Stomach smooth muscle (tissue), 2 donors: ENCODE results near the gene SF3A2.

Source experiments
- H3K27ac ChIP-seq: one replicate; pipeline ENCODE4 v1.7.0; 2013; ENCODE audit warnings: mild to moderate bottlenecking, low read length, inconsistent platforms
- H3K27me3 ChIP-seq, 2 donors: one replicate each; pipeline ENCODE4 v1.7.0; 2013; ENCODE audit warnings: low read length in 2 of 2; ENCODE audit not compliant: insufficient read depth in 2 of 2, control insufficient read depth in 1 of 2
- H3K36me3 ChIP-seq, 2 donors: one replicate each; pipeline ENCODE4 v1.7.0; 2013; ENCODE audit warnings: low read length in 2 of 2; ENCODE audit not compliant: control insufficient read depth in 2 of 2, insufficient read depth in 2 of 2
- H3K4me1 ChIP-seq: one replicate; pipeline ENCODE4 v1.7.0; 2013; ENCODE audit warnings: low read length; ENCODE audit not compliant: control insufficient read depth, insufficient read depth
- H3K4me3 ChIP-seq, 2 donors: one replicate each; pipeline ENCODE4 v1.7.0; 2013; ENCODE audit warnings: low read length in 2 of 2
- H3K9ac ChIP-seq, 2 donors: one replicate each; pipeline ENCODE4 v1.7.0; 2013; ENCODE audit warnings: low read length in 2 of 2, mild to moderate bottlenecking in 1 of 2
- H3K9me3 ChIP-seq, 2 donors: one replicate each; pipeline ENCODE4 v1.7.0; 2013; ENCODE audit warnings: low read length in 2 of 2; ENCODE audit not compliant: control insufficient read depth in 2 of 2
- donor health status: healthy.
- donor health status: Pancreatic carcinoma.

Gene SF3A2

DNA sequence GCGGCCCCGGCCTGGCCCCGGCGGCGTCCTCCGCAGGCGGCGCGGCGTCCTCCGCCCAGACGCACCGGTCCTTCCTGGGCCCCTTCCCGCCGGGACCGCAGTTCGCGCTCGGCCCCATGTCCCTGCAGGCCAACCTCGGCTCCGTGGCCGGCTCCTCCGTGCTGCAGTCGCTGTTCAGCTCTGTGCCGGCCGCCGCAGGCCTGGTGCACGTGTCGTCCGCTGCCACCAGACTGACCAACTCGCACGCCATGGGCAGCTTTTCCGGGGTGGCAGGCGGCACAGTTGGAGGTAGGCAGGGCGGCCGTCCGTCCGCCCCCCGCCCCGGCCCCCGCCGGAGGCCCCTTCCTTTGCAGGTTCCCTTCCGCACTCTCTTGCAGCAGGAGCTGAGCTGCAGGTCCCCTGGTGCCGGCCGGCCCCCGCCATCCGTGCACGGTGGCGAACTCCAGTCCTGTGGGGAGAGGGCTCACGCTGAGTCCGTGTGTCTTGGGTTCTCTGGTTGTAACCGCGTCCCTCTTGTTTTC lies 9.7 kb upstream of the SF3A2 start:
- no peaks in the 10 kb centered on the region for H3K27me3 ChIP-seq
- no peaks in the 10 kb centered on the region for H3K9me3 ChIP-seq
- H3K4me1 ChIP-seq: peaks cover 2% of the 10 kb centered on the region
- peaks cover 16 to 35% of the 10 kb centered on the region in 2 donors for H3K36me3 ChIP-seq
- no peak overlapping the region for H3K9ac ChIP-seq
- no peak overlapping the region for H3K27ac ChIP-seq
- no peak overlapping the region for H3K4me3 ChIP-seq

GRCh38 chr19:2227415-2228156 lies 9.0 kb upstream of the SF3A2 start:
- Histone ChIP-seq H3K36me3 (peaks cover 16 to 32% of the 10 kb centered on the region in 2 donors), H3K4me3 (no peak overlapping the region)

GRCh38 chr19:2228157-2229030 lies 8.2 kb upstream of the SF3A2 start:
- peaks cover 16 to 35% of the 10 kb centered on the region in 2 donors for H3K36me3 ChIP-seq
- H3K27me3 ChIP-seq: no peaks in the 10 kb centered on the region
- H3K4me1 ChIP-seq: peaks cover 7% of the 10 kb centered on the region
- H3K9ac ChIP-seq: no peak overlapping the region
- no peak overlapping the region for H3K4me3 ChIP-seq
- H3K9me3 ChIP-seq: no peaks in the 10 kb centered on the region
- H3K27ac ChIP-seq: no peak overlapping the region

More at GRCh38 chr19:2227415-2228156, 9.0 kb upstream of the SF3A2 start:
- Histone ChIP-seq H3K9me3 (no peaks in the 10 kb centered on the region), H3K27ac (no peak overlapping the region), H3K27me3 (no peaks in the 10 kb centered on the region), H3K9ac (no peak overlapping the region), H3K4me1 (peaks cover 2% of the 10 kb centered on the region)

- H3K4me1 ChIP-seq: peaks cover 14% of the 10 kb centered on the region
- H3K4me3 ChIP-seq: no peak overlapping the region
- no peak overlapping the region for H3K9ac ChIP-seq
- H3K9me3 ChIP-seq: no peaks in the 10 kb centered on the region
- peaks cover 16 to 39% of the 10 kb centered on the region in 2 donors for H3K36me3 ChIP-seq
- no peak overlapping the region for H3K27ac ChIP-seq
- H3K27me3 ChIP-seq: no peaks in the 10 kb centered on the region
These were observed 7.3 kb upstream of the SF3A2 start for GRCh38 chr19:2229103-2230032.

GRCh38 chr19:2230033-2230531 lies 6.5 kb upstream of the SF3A2 start:
- Histone ChIP-seq H3K4me3 (no peak overlapping the region), H3K27ac (no peak overlapping the region), H3K9ac (no peak overlapping the region), H3K9me3 (no peaks in the 10 kb centered on the region), H3K4me1 (peaks cover 21% of the 10 kb centered on the region), H3K36me3 (peaks cover 10 to 36% of the 10 kb centered on the region in 2 donors), H3K27me3 (no peaks in the 10 kb centered on the region)

DNA sequence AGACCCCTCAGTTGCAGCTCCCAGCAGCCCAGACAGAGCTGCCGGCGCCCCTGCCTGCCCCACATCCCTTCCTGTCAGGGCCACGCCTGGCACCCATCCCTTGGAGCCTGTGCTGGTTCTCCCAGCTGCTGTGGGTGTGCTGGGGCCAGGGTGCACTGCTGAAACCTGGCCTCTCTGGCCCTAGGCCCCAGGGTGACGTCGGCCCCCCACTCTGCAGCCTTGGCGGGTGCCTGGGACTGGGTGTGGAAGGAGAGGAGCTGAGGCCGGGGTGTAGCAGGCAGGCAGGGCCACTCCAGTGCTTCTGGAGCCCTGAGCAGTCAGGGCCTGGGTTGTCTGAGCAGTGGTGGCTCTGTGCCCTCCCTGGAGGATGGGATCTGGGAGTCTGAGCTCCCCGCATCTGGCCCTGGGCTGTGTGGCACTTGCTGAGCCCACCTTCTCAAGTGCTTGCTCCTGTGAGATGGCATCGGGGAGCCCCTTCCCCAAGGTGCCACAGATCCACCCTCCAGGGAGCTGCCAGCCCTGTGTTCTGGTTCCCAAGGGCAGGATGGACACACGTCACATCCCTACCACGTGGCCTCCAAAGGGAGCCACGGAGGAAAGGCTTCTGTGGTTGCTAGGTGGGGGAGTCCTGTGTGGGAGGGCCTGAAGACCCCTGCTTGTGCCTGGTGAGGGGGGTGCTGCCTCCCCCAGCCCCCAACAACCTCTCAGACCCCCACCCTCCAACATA lies 5.7 kb upstream of the SF3A2 start:
- Histone ChIP-seq H3K9me3 (no peaks in the 10 kb centered on the region), H3K36me3 (peaks cover 10 to 32% of the 10 kb centered on the region in 2 donors), H3K4me3 (no peak overlapping the region), H3K27ac (no peak overlapping the region), H3K4me1 (peaks cover 27% of the 10 kb centered on the region), H3K9ac (no peak overlapping the region), H3K27me3 (no peaks in the 10 kb centered on the region)

- Histone ChIP-seq H3K27ac (no peak overlapping the region), H3K4me3 (no peak overlapping the region), H3K9me3 (no peaks in the 10 kb centered on the region), H3K9ac (no peak overlapping the region), H3K36me3 (peaks cover 10 to 32% of the 10 kb centered on the region in 2 donors), H3K27me3 (no peaks in the 10 kb centered on the region), H3K4me1 (peaks cover 27% of the 10 kb centered on the region)
These were observed 4.9 kb upstream of the SF3A2 start for GRCh38 chr19:2231621-2232221.

GRCh38 chr19:2232286-2233151 lies 4.1 kb upstream of the SF3A2 start:
- Histone ChIP-seq H3K27me3 (no peaks in the 10 kb centered on the region), H3K9me3 (no peaks in the 10 kb centered on the region), H3K4me3 (no peak overlapping the region), H3K36me3 (peaks cover 10 to 32% of the 10 kb centered on the region in 2 donors), H3K27ac (no peak overlapping the region), H3K4me1 (peaks cover 32% of the 10 kb centered on the region), H3K9ac (no peak overlapping the region)
